HepG2 (cell line): ENCODE data around the gene TEKT1. TPM values are rescaled to one million over a fixed set of nuclear protein-coding genes. Genes with fewer than 3 reads are reported as not detected.

Source experiments
- CENPX ChIP-seq: sonication (generic); formaldehyde crosslinking; IDR thresholded peaks from 2 replicates; pipeline ENCODE4 v1.9.0; 2021; ENCODE audit warnings: mild to moderate bottlenecking, missing genetic modification reagents, moderate library complexity
- E2F2 ChIP-seq: sonication (generic); formaldehyde crosslinking; IDR thresholded peaks from 2 replicates; pipeline ENCODE4 v1.4.0; 2020; ENCODE audit warnings: missing genetic modification reagents, borderline replicate concordance
- FOXK2 ChIP-seq: fragments of 450-650 bp; IDR thresholded peaks from 2 replicates; pipeline ENCODE4 v1.6.1; 2016
- HHEX ChIP-seq: IDR thresholded peaks from 2 replicates; pipeline ENCODE4 v1.6.1; 2016; ENCODE audit warnings: control low read depth
- HIVEP1 ChIP-seq: sonication (generic); formaldehyde crosslinking; IDR thresholded peaks from 2 replicates; pipeline ENCODE4 v1.4.0; 2020; ENCODE audit warnings: mild to moderate bottlenecking, missing genetic modification reagents
- KIAA2018 ChIP-seq: sonication (generic); formaldehyde crosslinking; IDR thresholded peaks from 2 replicates; pipeline ENCODE4 v1.5.0; 2020; ENCODE audit warnings: mild to moderate bottlenecking, missing genetic modification reagents, borderline replicate concordance
- NONO ChIP-seq, 2 experiments: fragments of 450-650 bp in 1 of 2; sonication (generic) in 1 of 2; formaldehyde crosslinking in 1 of 2; IDR thresholded peaks in 1 of 2; conservative IDR thresholded peaks in 1 of 2; 2 replicates each; pipeline versions ENCODE4 v1.6.1 to v1.8.0; 2017 to 2022; ENCODE audit warnings: mild to moderate bottlenecking in 1 of 2, missing genetic modification reagents in 1 of 2, moderate library complexity in 1 of 2
- NR1H2 ChIP-seq: sonication (generic); formaldehyde crosslinking; IDR thresholded peaks from 2 replicates; pipeline ENCODE4 v1.8.1; 2022; ENCODE audit warnings: low read depth, missing genetic modification reagents, borderline replicate concordance
- PCBP1 ChIP-seq: fragments of 200-400 bp; formaldehyde crosslinking; IDR thresholded peaks from 2 replicates; pipeline ENCODE4 v1.6.1; 2017; ENCODE audit warnings: mild to moderate bottlenecking, low read depth, low read length, borderline replicate concordance
- RCOR2 ChIP-seq: IDR thresholded peaks from 2 replicates; pipeline ENCODE4 v1.6.1; 2016; ENCODE audit warnings: missing biosample characterization, missing genetic modification reagents
- RXRA ChIP-seq: sonication (generic); formaldehyde crosslinking; IDR thresholded peaks from 2 replicates; pipeline ENCODE4 v1.5.1; 2020; ENCODE audit warnings: missing genetic modification reagents
- TCF12 ChIP-seq, 2 experiments: fragments of 450-650 bp in 1 of 2; sonication (generic) in 1 of 2; formaldehyde crosslinking in 1 of 2; IDR thresholded peaks; 2 replicates each; pipeline versions ENCODE4 v1.6.1 to v1.8.0; 2017 to 2022; ENCODE audit warnings: antibody characterized with exemption in 1 of 2, mild to moderate bottlenecking in 1 of 2, missing genetic modification reagents in 1 of 2, moderate library complexity in 1 of 2
- ZMAT5 ChIP-seq: sonication (generic); formaldehyde crosslinking; IDR thresholded peaks from 2 replicates; pipeline ENCODE4 v1.5.0; 2020; ENCODE audit warnings: mild to moderate bottlenecking, low read depth, missing genetic modification reagents, borderline replicate concordance
- ZNF567 ChIP-seq: sonication (generic); formaldehyde crosslinking; IDR thresholded peaks from 2 replicates; pipeline ENCODE4 v1.8.1; 2023; ENCODE audit warnings: mild to moderate bottlenecking, missing genetic modification reagents, borderline replicate concordance
- ZNF841 ChIP-seq: sonication (generic); formaldehyde crosslinking; IDR thresholded peaks from 2 replicates; pipeline ENCODE4 v1.8.1; 2023; ENCODE audit warnings: missing genetic modification reagents, borderline replicate concordance
- ZUFSP ChIP-seq: sonication (generic); formaldehyde crosslinking; IDR thresholded peaks from 2 replicates; pipeline ENCODE4 v1.9.0; 2021; ENCODE audit warnings: missing genetic modification reagents, mild to moderate bottlenecking, borderline replicate concordance
- polyA plus RNA-seq, 8 experiments: library from polyadenylated mRNA; depleted of rRNA in 3 of 8; stranded (reverse) in 7 of 8; unstranded in 1 of 8; fragments of >200 nt; fragmentation: Illumina TruSeq in 4 of 8; extraction: Trizol in 4 of 8; gene quantifications; 2 replicates each; pipeline versions ENCODE4 v1.2.1 to v1.2.3, GENCODE V29; 2011 to 2016; ENCODE audit warnings: low read depth in 4 of 8, missing spikeins in 1 of 8, mixed read lengths in 1 of 8; ENCODE audit not compliant: insufficient read depth in 1 of 8
- total RNA-seq, 5 experiments: library from RNA; depleted of rRNA; stranded (reverse); fragments of >200 nt; fragmentation: Illumina TruSeq; extraction: Trizol; gene quantifications; 2 replicates each; pipeline ENCODE4 v1.2.3, GENCODE V29; 2016; ENCODE audit warnings: low read depth in 1 of 5

Gene TEKT1
- total and polyA plus RNA-seq, 2 of the 13 experiments (the other 11 are each of a cell fraction or from before 2014, with no cell fraction given), result not detected

- no peak for TF ChIP-seq KIAA2018 (CRISPR knock-in tag)
- TF ChIP-seq ZUFSP (CRISPR knock-in tag), result no peak
- TF ChIP-seq NR1H2 (CRISPR knock-in tag), result no peak
- no peak for TF ChIP-seq RXRA (CRISPR knock-in tag)
- no peak for TF ChIP-seq NONO (IDR thresholded peaks at IDR 0.05)
- TF ChIP-seq NONO (CRISPR knock-in tag; conservative IDR thresholded peaks at IDR 0.05), result no peak
- no peak for TF ChIP-seq ZNF841 (CRISPR knock-in tag)
- TF ChIP-seq ZMAT5 (CRISPR knock-in tag), result no peak
- no peak for TF ChIP-seq TCF12 (IDR thresholded peaks at IDR 0.05)
- no peak for TF ChIP-seq TCF12 (CRISPR knock-in tag; IDR thresholded peaks at IDR 0.05)
- TF ChIP-seq PCBP1, result no peak
- no peak for TF ChIP-seq HIVEP1 (CRISPR knock-in tag)
- no peak for TF ChIP-seq E2F2 (CRISPR knock-in tag)
- no peak for TF ChIP-seq CENPX (CRISPR knock-in tag)
- TF ChIP-seq RCOR2 (CRISPR knock-in tag), result no peak
- no peak for TF ChIP-seq ZNF567 (CRISPR knock-in tag)
- TF ChIP-seq FOXK2, result peak; percentile 54; the same call in 1 of the 2 replicates
- no peak for TF ChIP-seq HHEX (CRISPR knock-in tag)
Measured at GRCh38 chr17:6752068-6752909, 79.2 kb downstream of the TEKT1 start (continued).
